Fibroblast of pulmonary artery (primary cell): Measurements from ENCODE around the gene RNF121.

Experiments used
- DNase-seq: peaks from one replicate; pipeline ENCODE4 v3.0.0-alpha.2; 2010; ENCODE audit warnings: low read depth
- H3K4me3 ChIP-seq: replicated peaks from 2 replicates; pipeline ENCODE4 v1.5.1; 2011; ENCODE audit warnings: low read depth, mild to moderate bottlenecking, control low read depth, low read length, moderate library complexity
- TF ChIP-seq, protein P1 (sequence below): IDR thresholded peaks from 2 replicates; pipeline ENCODE4 v1.5.1; 2011; ENCODE audit warnings: mild to moderate bottlenecking, control low read depth, low read length, inconsistent platforms; ENCODE audit errors: missing control alignments

The RNF121 gene

DNA sequence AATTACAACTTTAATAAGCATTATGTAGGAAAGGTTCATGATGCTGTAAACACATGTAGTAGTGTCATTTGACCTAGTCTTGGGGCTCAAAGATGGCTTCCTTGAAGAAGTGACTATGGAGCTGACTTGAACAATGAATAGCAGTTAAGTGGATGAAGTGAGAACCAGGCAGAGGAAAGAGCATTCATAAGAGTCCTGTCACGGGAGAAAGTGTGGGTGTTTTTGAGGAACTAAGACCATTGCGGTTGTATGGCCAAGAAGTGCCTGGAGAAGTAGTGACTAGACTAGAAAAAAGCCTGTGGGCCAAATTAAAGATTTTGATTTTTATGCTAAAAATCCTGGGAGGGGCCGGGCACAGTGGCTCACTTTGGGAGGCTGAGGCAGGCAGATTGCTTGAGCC lies 62.6 kb downstream of the RNF121 start:
- no peak overlapping the region for H3K4me3 ChIP-seq
- TF ChIP-seq, protein P1, sequence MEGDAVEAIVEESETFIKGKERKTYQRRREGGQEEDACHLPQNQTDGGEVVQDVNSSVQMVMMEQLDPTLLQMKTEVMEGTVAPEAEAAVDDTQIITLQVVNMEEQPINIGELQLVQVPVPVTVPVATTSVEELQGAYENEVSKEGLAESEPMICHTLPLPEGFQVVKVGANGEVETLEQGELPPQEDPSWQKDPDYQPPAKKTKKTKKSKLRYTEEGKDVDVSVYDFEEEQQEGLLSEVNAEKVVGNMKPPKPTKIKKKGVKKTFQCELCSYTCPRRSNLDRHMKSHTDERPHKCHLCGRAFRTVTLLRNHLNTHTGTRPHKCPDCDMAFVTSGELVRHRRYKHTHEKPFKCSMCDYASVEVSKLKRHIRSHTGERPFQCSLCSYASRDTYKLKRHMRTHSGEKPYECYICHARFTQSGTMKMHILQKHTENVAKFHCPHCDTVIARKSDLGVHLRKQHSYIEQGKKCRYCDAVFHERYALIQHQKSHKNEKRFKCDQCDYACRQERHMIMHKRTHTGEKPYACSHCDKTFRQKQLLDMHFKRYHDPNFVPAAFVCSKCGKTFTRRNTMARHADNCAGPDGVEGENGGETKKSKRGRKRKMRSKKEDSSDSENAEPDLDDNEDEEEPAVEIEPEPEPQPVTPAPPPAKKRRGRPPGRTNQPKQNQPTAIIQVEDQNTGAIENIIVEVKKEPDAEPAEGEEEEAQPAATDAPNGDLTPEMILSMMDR: no peak
- DNase-seq: no peak

DNA sequence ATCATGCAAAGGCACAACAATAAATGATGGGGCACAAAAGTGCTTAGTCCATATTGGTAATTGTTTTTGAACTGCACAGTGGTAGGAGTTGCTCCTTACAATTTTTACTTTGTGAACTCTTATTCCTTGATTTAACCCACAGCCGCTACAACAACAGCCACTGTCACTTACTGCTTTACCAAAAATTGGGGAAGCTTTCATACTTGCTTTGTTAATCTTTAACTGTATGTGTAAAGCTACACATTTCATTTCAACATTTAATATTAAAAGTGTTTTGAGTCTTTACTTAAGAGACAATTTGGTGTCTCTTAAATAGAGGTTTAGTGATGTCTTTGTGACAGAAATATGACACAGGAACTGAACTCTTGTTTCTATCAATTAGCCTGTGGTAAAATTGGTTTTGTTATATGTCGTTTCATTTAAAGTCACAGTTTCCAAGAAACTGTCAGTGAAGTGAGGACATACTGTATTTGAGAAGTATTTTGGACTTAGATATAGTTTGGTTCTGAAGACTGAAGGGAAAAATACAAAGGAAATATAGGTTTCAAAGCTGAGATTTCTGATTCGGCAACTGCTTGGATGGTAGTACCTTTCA lies 63.4 kb downstream of the RNF121 start:
- TF ChIP-seq, protein P1: no peak
- DNase-seq: no peak
- H3K4me3 ChIP-seq: no peak overlapping the region

DNA sequence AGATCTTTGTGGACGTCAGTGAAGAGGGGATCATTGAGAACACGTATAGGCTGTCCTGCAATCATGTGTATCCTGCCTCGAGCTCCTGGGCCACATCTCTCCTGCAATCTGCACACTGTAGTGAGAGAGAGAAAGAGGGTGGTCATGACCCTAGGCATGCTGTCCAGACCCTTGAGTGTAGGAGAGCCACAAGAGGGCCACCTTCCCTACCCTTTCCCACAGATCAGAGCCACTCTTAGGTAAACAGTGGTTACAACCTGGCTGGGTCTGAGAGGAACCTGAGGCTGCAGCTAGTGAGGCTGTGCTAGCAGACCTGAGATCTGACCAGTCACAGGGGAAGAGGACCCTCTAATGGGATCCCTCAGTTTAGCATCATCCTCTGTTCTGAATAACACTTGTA lies 65.9 kb downstream of the RNF121 start:
- TF ChIP-seq, protein P1: no peak
- DNase-seq: no peak
- H3K4me3 ChIP-seq: no peak overlapping the region

DNA sequence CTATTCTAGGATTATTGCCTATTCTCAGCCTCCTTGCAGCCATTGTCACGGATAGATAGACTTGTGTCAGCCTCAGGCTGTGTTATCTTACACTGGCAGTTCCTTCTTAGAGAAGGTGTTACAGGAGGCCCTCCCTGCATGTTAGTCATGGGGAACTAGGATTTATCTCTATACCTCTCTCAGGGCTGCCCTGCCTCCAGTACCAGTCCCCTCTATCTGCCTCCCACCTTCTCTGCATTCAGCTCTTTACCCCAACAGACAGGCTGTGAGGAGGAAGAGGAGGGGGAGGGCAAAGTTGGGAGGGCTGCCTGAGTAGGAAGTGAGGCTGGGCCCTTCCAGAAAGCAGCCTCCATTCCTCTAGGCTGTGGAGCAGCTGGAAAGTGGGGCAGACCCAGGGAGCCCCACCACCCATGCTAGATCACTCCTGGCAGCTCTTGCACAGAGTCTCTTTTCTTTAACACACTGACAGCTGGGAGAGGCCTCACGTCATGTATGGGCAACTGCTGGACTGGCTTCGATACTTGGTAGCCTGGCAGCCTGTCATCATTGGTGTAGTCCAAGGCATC lies 67.0 kb downstream of the RNF121 start:
- no peak for DNase-seq
- H3K4me3 ChIP-seq: no peak overlapping the region
- TF ChIP-seq, protein P1: no peak

DNA sequence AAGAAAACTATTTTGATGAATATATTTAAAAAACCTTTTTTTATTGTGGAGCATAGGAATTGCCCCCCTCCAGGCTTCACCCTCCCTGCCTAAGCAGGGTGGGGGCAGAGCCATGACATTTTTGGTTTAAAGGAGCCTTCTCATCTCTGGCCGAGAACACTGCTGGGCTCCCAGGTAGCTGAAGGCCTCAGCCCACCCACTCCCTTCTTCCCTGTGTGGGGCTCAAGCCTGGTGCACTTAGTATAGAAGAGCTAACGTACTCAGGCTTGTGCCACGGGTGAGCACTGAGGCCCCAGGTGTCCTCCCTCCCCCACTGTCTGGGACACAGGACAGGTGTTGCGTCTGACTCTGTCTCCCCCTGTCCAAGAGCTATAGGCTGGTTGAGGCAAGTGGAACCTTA lies 67.7 kb downstream of the RNF121 start:
- DNase-seq: no peak
- TF ChIP-seq, protein P1: no peak
- H3K4me3 ChIP-seq: no peak overlapping the region

DNA sequence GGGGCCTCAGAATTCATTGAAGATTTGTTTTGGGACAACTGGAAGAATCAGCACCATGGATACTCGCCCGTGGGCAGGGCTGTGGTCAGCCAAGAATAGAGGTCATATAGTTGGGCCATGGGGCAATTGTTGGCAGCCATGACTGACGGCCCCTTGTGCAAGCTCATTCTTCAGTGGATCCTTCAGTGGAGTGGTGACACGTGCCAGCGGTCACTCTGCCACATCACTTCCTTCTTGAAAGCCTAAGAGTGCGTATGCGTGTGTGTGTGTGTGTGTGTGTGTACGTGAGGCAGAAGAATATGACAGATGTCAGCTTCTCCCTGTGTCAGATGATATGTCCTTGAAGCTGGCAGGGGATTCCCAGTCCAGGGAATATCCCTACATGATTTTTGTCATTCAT lies 68.1 kb downstream of the RNF121 start:
- TF ChIP-seq, protein P1: no peak
- no peak overlapping the region for H3K4me3 ChIP-seq
- DNase-seq: no peak

DNA sequence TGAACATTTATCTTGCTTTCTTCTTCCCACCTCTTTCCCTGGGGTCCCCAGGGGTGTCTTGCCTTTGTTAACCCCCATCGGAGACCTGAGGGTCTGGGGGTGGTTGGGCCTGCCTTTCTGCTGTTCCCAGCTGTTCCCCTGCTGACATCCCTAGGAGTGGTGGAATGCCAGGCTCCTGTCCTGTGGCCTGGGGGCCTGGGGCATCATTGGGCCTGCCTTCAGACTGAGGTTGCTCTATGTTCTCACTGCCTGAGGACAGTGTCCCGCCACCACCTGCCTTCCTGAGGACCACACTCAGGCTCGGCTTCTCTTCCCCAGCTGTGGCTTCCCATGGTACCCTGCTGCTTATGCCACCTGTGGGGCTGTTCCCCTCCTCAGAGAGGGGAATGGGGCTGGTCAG lies 68.7 kb downstream of the RNF121 start:
- no peak overlapping the region for H3K4me3 ChIP-seq
- TF ChIP-seq, protein P1: no peak
- no peak for DNase-seq
